AG04449 (cell line): ENCODE results near the gene PLCL1.

Source experiments
- CTCF ChIA-PET: fragments of 350-600 bp; formaldehyde crosslinking; extraction: SDS; loops from one replicate; lab custom pipeline; 2021; ENCODE audit warnings: antibody characterized with exemption; lab: Yijun Ruan, JAX
- POLR2A ChIA-PET: fragments of 400-600, 350-600 bp; formaldehyde crosslinking; extraction: SDS; loops from one replicate; lab custom pipeline; 2020; ENCODE audit warnings: antibody characterized with exemption, inconsistent platforms; lab: Yijun Ruan, JAX
- DNase-seq: peaks from one replicate; pipeline ENCODE4 v3.0.0-alpha.2; 2010; ENCODE audit warnings: low read depth, low spot score
- H3K4me3 ChIP-seq: 2 replicates; pipeline ENCODE4 v1.5.1; 2011; ENCODE audit warnings: low read depth, mild to moderate bottlenecking, control low read depth, low read length
- CTCF ChIP-seq: IDR thresholded peaks from one replicate; pipeline ENCODE4 v1.5.1; 2011; ENCODE audit warnings: mild to moderate bottlenecking, moderate library complexity, low read length, control low read depth, inconsistent platforms; ENCODE audit not compliant: insufficient read depth; ENCODE audit errors: missing control alignments

Gene PLCL1

GRCh38 chr2:198084156-198084555, 279.8 kb downstream of the PLCL1 start:
- DNase-seq = no peak
- ChIA-PET POLR2A (no interaction called here), CTCF (no interaction called here)
- no peak overlapping the region for H3K4me3 ChIP-seq
- TF ChIP-seq CTCF = no peak

- no peak for TF ChIP-seq CTCF
- H3K4me3 ChIP-seq = no peak overlapping the region
- CTCF ChIA-PET = no interaction called here
- DNase-seq = no peak
- POLR2A ChIA-PET = no interaction called here
Observed at GRCh38 chr2:198096002-198096401, 291.6 kb downstream of the PLCL1 start.

- TF ChIP-seq CTCF = no peak
- ChIA-PET CTCF (no interaction called here), POLR2A (no interaction called here)
- H3K4me3 ChIP-seq = no peak overlapping the region
- DNase-seq = no peak
Observed at GRCh38 chr2:198096965-198097364, 292.6 kb downstream of the PLCL1 start.

- CTCF ChIA-PET = no interaction called here
- H3K4me3 ChIP-seq = no peak overlapping the region
- TF ChIP-seq CTCF = no peak
- no peak for DNase-seq
- POLR2A ChIA-PET = no interaction called here
Observed at GRCh38 chr2:198097630-198098029, 293.2 kb downstream of the PLCL1 start.

GRCh38 chr2:198098386-198098785, 294.0 kb downstream of the PLCL1 start:
- POLR2A ChIA-PET = no interaction called here
- H3K4me3 ChIP-seq = no peak overlapping the region
- DNase-seq = no peak
- CTCF ChIA-PET = no interaction called here
- no peak for TF ChIP-seq CTCF

GRCh38 chr2:198098918-198099317, 294.5 kb downstream of the PLCL1 start:
- ChIA-PET CTCF (no interaction called here), POLR2A (no interaction called here)

More at GRCh38 chr2:198098918-198099317, 294.5 kb downstream of the PLCL1 start:
- H3K4me3 ChIP-seq = no peak overlapping the region
- no peak for DNase-seq
- TF ChIP-seq CTCF = no peak
